Activated CD8-positive, alpha-beta T cell treated with anti-CD3 and anti-CD28 coated beads for 36 hours (primary cell): ENCODE results near the gene ACSL1. TPM values are rescaled to one million over a fixed set of nuclear protein-coding genes. Genes with fewer than 3 reads are reported as not detected.

ENCODE experiments used
- ATAC-seq: fragments of 200-7000 bp; cut with Tn5 transposase; one replicate; pipeline ENCODE4 v1.10.0; 2021; ENCODE audit warnings: mild to moderate bottlenecking, moderate library complexity
- CTCF ChIA-PET: fragments of 350-600 bp; sonication (Branson Sonifier 250); formaldehyde crosslinking; loops from one replicate; lab custom pipeline; 2021; ENCODE audit warnings: antibody characterized with exemption; lab: Charles Lee
- POLR2A ChIA-PET: fragments of 350-600 bp; sonication (Branson Sonifier 250); formaldehyde crosslinking; loops from one replicate; lab custom pipeline; 2021; ENCODE audit warnings: antibody characterized with exemption; lab: Charles Lee
- DNase-seq: peaks from one replicate; pipeline ENCODE4 v3.0.0-alpha.2; 2020
- H3K27ac Mint-ChIP-seq: one replicate; pipeline ENCODE4 v1.8.0; 2021; ENCODE audit warnings: mild to moderate bottlenecking, mixed read lengths
- H3K27me3 Mint-ChIP-seq: one replicate; pipeline ENCODE4 v1.8.0; 2021; ENCODE audit warnings: mixed read lengths
- H3K36me3 Mint-ChIP-seq: one replicate; pipeline ENCODE4 v1.8.0; 2021; ENCODE audit warnings: low read depth, mixed read lengths
- H3K4me1 Mint-ChIP-seq: one replicate; pipeline ENCODE4 v1.8.0; 2021; ENCODE audit warnings: low read depth, mixed read lengths
- H3K4me3 Mint-ChIP-seq: one replicate; pipeline ENCODE4 v1.8.0; 2021; ENCODE audit warnings: mild to moderate bottlenecking, moderate library complexity, mixed read lengths
- H3K9me3 Mint-ChIP-seq: one replicate; pipeline ENCODE4 v1.8.0; 2021; ENCODE audit warnings: mixed read lengths
- CTCF ChIP-seq: fragments of 200-600 bp; IDR thresholded peaks from one replicate; pipeline ENCODE4 v1.8.0; 2022; ENCODE audit warnings: antibody characterized with exemption, mild to moderate bottlenecking
- intact Hi-C: fragments of 100-400 bp; cut with micrococcal nuclease; formaldehyde crosslinking; loops from one replicate; pipeline ENCODE4 v1.10.0; 2022
- total RNA-seq, 2 experiments: library from RNA; stranded (reverse); gene quantifications; one replicate each; pipeline ENCODE4 v1.2.3, GENCODE V29; 2021

ACSL1 gene
- total RNA-seq, 2 experiments from 2014 or later, result 12.8 to 13.1 TPM

GRCh38 chr4:184778325-184778724, 47.4 kb downstream of the ACSL1 start:
- intact Hi-C loops, result no loop called here
- POLR2A ChIA-PET, result interaction anchor here (0.6 kb wide), 1 partner anchor 8 kb away, joined by 3 read pairs; no protein-coding TSS in a partner anchor
- no peak for DNase-seq
- no peaks in the 10 kb centered on the region for H3K9me3 Mint-ChIP-seq
- no peak overlapping the region for H3K27ac Mint-ChIP-seq
- H3K4me3 Mint-ChIP-seq, result no peak overlapping the region
- TF ChIP-seq CTCF, result no peak
- H3K27me3 Mint-ChIP-seq, result no peaks in the 10 kb centered on the region
- CTCF ChIA-PET, result no interaction called here
- peaks cover 7% of the 10 kb centered on the region for H3K4me1 Mint-ChIP-seq
- ATAC-seq, result no peak
- H3K36me3 Mint-ChIP-seq, result peaks cover 6% of the 10 kb centered on the region

- ATAC-seq (no peak), DNase-seq (no peak)
- Mint-ChIP-seq H3K27ac (no peak overlapping the region), H3K36me3 (peaks cover 6% of the 10 kb centered on the region), H3K4me3 (no peak overlapping the region), H3K4me1 (no peaks in the 10 kb centered on the region), H3K9me3 (no peaks in the 10 kb centered on the region), H3K27me3 (no peaks in the 10 kb centered on the region)
- intact Hi-C loops, result no loop called here
- ChIA-PET CTCF (no interaction called here), POLR2A (interaction anchor here (1.0 to 1.1 kb wide), 2 partner anchors 10 to 14 kb away, joined by 3 read pairs; no protein-coding TSS in a partner anchor)
- no peak for TF ChIP-seq CTCF
Observed at GRCh38 chr4:184776821-184777220, 48.9 kb downstream of the ACSL1 start.

- H3K27ac Mint-ChIP-seq, result no peak overlapping the region
- H3K27me3 Mint-ChIP-seq, result no peaks in the 10 kb centered on the region
- H3K36me3 Mint-ChIP-seq, result peaks cover 6% of the 10 kb centered on the region
- DNase-seq, result no peak
- intact Hi-C loops, result no loop called here
- no peaks in the 10 kb centered on the region for H3K9me3 Mint-ChIP-seq
- ChIA-PET POLR2A (interaction anchor here (1.0 to 1.1 kb wide), 2 partner anchors 10 to 13 kb away, joined by 3 read pairs; no protein-coding TSS in a partner anchor), CTCF (no interaction called here)
- no peak overlapping the region for H3K4me3 Mint-ChIP-seq
- no peak for TF ChIP-seq CTCF
- H3K4me1 Mint-ChIP-seq, result no peaks in the 10 kb centered on the region
- ATAC-seq, result no peak
Observed at GRCh38 chr4:184775854-184776555, 49.8 kb downstream of the ACSL1 start.

GRCh38 chr4:184774152-184774551, 51.6 kb downstream of the ACSL1 start:
- Mint-ChIP-seq H3K4me3 (no peak overlapping the region), H3K9me3 (no peaks in the 10 kb centered on the region), H3K27ac (no peak overlapping the region), H3K4me1 (no peaks in the 10 kb centered on the region), H3K36me3 (peaks cover 3% of the 10 kb centered on the region), H3K27me3 (no peaks in the 10 kb centered on the region)
- DNase-seq (no peak), ATAC-seq (no peak)
- intact Hi-C loops, result no loop called here
- ChIA-PET POLR2A (no interaction called here), CTCF (no interaction called here)
- no peak for TF ChIP-seq CTCF

GRCh38 chr4:184771416-184771815, 54.4 kb downstream of the ACSL1 start:
- DNase-seq (no peak), ATAC-seq (no peak)
- TF ChIP-seq CTCF, result no peak
- H3K4me1 Mint-ChIP-seq, result no peaks in the 10 kb centered on the region
- no peaks in the 10 kb centered on the region for H3K9me3 Mint-ChIP-seq
- no peak overlapping the region for H3K4me3 Mint-ChIP-seq
- POLR2A ChIA-PET, result interaction anchor here (0.7 kb wide), 1 partner anchor 23 kb away, joined by 3 read pairs; no protein-coding TSS in a partner anchor
- H3K27me3 Mint-ChIP-seq, result no peaks in the 10 kb centered on the region
- H3K36me3 Mint-ChIP-seq, result peaks cover 6% of the 10 kb centered on the region
- CTCF ChIA-PET, result interaction anchor here (0.8 kb wide), 1 partner anchor 12 kb away, joined by 3 read pairs; no protein-coding TSS in a partner anchor
- H3K27ac Mint-ChIP-seq, result no peak overlapping the region
- intact Hi-C loops, result no loop called here
